HG02840 (cell line): Measurements from ENCODE around the gene TTLL12.

Source experiments
- ATAC-seq: cut with Tn5 transposase; IDR thresholded peaks from one replicate; pipeline ENCODE4 v1.9.1; 2021; ENCODE audit warnings: mild to moderate bottlenecking, moderate library complexity, moderate number of reproducible peaks; ENCODE audit not compliant: unreplicated experiment, low FRiP score

The TTLL12 gene

DNA sequence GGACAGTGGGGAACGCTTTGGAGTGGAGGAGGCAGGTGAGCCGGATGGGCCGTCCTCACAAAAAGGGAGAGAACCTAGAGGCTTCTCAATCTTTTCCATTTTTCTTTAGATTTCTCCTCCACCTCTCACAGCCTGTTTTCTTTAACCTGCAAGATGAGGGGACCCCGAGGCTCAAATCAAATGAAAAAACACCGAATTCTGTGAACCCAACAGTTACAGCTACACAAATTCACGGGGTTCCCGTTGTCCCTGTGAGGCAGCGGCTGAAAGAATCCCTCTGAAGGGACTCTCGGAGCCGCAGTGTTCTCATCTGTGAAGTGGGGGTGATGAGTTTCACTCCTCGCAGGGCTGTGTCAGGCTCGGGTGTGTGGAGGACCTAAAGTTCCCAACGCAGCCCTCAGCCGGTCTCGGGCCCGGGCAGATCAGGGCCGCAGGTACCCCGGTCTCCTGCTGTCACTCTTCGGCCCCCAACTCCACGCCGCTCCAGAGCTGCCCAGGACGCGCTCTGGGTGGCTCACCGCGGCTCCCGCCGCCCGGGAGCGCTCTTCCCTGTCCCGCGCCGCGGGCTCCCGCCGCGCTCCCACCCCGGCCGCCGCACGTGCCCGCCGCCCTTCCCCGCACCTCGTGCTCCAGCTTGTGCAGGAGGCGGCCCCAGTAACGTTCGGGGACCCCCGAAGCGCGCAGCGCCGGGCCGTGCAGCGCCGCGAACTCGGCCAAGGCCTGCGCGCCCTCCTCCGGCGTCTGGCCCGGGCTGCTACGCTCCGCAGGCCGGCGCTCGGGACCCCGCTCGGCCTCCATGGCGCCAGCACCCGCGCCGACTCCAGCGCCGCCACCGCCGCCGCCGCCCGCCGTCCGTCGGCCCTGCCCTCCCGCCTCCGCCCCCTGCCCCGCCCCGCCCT lies at the start of gene TTLL12:
Gene TTLL12 (minus strand): TSS at position 863 of the 899 bp plus-strand sequence. CDS start 65 bp downstream, at position 798.
- peak; percentile 42 for ATAC-seq

DNA sequence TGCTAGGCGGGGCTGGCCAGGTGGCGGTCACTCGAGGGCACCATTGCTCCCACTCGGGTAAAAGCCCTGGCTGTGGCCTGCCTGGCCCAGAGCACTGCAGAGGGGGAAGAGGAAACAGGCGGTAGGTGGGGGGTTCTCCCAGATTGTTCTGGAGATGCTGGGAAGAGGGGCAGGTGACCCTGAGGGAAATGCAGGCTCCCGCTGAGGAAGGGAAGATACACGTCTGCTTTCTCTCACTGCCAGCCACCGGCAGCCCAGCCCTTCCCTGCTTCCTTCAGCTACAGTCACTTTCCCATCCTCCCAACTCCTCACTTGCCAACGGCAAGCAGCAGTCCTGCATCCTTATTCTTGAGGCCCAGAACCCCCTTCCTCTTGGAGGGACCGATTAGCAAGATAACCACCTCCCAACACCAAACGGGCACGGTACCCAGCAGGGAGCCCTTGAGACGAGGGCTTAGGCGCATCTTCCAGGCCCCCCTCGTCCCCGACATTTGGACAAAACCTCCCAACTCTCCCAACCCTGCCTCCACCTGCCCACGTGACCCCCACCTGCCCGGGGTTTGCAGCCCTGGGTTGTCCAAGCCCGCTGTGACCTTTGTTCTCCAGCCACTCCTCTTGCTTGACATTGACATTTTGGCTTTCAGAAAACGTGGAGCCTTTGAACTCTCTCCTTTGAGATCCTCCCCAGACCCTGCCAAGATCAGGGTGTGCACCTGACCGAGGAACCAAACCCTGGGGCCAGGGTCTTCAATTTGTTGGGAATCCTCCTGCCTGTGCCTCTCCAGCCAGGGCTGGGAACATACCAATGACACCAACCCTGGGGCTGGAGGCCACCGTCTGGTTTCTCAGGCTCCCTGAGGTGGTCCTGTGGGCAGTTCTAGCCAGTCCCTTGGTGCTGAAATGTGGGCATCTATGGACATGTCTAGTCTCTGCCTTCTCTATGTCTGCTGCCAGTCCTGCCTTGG lies 48.8 kb upstream of the TTLL12 start:
- no peak for ATAC-seq

DNA sequence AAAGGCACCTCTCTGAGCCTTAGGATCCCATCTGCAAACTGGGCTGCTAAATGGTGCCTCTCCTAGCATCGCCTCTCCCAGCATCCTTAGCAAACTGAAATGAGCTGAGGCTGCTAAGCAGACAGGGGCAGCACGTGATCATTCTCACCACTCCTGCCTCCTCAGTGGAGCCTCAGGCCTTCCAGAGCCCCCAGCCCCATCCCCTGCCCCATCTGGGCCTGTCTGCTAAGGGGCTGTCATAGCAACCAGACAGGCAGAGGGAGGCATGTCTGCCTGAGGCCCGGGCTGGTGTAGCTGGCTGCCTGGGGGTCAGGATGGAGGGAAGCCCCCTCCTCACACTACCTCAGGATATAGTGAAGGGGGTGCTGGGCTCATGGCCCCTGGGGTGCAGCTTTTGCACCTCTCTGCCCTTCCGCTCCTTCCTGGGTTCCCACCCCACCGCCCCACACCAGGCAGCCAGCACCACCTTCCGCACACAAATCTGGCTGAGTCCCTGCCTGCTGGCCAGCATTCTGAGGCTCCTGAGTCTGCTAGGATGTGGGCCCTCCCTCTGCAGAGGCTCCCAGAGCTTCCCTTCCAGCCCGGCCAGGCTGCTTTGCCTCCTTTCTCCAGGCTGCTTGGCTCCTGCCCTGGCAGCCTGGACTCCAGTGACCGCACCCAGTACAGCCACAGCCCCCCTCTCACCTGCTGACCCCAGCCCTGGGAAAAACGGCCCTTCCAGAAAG lies 47.5 kb upstream of the TTLL12 start:
- no peak for ATAC-seq

DNA sequence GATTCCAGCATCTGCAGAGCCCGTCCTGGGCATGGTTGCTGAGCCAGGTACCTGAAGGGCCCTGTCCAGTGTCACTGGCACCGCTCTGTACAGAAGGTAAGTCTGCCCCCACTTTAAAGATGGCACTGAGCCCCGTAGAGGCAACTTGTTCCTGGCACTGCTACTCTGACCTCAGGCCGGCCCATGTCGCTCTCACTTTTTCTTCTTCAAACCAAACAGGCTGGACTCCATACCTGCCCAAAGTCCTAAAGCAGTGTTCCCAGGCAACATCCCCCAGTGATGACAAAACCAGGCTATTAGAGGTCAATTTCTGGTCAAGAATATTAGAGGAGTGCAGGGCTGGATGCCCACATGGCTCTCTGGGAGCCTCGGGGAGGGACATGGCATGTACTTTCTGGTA lies 46.6 kb upstream of the TTLL12 start:
- ATAC-seq, result no peak

DNA sequence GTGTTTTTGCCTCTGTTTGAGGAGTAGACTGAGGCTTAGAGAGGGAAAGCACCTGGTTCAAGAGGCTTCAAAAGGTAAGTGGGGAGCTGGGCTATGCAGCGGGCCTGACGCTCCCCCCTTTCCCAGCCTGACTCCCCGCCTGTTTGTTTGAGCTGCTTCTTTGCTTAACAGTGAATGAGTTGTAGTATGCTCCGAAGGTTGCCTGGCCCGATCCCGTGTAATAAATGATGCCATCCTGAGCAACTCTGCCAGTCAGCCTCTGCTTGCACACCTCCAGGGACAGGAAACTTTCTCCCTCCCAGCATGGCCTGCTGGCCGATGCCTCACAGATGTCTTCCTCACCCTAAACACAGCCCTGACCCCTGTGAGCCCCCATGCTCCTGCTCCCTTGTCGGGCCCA lies 45.5 kb upstream of the TTLL12 start:
- ATAC-seq, result no peak

DNA sequence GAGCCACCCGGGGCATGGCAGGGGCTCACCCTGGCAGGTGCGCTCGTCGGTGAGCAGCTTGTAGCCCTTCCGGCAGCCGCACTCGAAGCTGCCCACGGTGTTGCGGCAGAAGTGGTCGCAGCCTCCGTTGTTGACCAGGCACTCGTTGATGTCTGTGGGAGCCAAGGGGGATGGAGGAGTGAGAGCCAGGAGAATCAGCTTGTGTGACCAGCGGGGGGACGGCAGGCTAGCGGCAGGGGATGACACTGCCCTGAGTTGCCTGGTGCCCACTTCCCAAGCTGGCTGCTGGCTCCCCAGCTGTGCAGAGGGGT lies 44.7 kb upstream of the TTLL12 start:
- ATAC-seq, result no peak

DNA sequence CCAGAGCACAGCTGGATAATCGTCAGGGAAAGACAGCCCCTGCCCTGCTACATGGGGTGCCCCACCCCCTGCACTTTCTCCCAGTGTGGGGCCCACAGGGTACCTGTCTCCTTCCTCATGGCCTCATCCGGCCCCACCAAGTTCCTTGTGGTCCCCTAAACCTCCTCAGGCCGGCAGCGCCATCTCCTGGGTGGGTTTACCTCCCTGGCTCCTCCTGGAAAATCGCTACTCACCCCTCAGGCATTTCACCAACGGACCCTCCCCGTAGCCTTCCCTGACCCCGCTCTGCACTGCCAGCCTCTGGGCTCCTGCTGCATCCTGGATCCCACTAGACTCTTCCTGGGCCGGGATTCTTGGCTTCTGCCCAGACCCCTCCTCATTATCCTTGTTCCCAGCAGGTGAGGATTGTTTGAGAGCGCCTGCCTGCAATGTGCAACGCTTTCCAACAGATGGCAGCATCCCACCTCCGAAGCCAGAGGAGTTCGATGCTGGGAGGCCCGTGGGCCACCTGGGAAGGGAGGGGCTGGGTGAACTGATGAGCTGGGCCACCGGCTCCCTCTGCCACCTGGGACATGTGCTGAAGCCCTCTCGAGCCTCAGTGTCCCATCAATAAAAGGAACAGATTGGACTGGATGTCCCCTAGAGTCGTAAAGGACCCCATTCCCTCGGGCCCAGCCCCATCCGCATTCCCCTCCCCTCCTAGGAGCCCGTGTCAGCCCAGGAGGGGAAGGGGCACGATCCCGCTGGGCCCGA lies 44.2 kb upstream of the TTLL12 start:
- ATAC-seq, result no peak

DNA sequence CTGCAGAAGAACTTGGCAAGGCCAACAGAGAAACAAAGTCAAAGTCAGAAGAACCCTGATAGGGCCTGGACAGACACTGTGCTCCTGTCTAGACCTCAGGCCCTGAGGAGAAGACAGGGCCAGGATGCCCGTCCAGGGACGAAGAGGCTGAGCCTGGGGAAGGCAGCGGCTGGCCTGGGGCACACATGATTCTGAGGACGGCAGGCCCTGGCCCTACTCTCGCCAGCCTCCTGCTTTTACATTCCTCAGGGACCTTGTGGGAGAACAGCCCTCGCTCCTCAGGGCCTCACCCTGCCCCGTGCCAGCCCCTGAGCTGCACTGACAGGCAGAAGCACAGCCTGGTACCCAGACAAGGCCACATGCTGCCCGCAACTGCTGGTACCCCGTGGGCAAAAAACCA lies 43.6 kb upstream of the TTLL12 start:
- no peak for ATAC-seq

DNA sequence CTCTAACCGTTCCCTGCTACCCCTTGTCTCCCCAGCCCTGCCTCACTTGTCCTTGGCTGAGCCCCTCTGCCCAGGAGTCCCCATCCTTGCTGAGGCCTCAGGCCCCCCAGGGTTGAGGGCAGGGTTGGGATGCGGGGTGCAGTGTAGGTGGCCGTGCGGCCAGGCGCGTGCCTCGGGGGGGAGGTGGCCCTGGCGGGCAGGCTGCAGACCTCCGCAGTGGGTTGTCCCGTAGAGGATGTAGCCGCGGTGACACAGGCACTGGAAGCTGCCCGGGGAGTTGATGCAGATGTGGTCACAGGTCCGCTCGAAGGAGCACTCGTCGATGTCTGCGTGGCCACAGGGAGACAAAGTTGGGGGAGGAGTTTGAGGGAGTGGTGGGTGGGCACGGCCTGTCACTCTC lies 41.9 kb upstream of the TTLL12 start:
- ATAC-seq, result no peak

DNA sequence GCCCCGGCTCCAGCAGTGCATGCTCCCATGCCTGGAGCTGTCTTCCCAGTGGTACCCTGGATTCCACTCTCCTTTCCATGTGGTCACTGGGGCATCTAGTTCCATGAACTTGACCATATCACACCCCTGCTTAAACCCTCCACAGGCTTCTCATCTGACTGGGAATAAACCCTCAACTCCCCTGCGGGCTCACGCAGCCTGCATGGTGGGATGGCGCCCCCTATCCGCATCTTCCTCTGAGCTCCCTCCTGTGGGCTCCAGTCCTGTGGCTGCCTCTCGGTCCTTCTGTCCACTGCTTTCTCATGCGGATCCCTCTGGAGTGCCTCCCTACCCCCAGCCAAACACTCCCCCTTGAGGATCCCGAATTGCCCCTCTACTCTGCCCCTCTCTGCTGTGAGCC lies 41.4 kb upstream of the TTLL12 start:
- ATAC-seq, result no peak

DNA sequence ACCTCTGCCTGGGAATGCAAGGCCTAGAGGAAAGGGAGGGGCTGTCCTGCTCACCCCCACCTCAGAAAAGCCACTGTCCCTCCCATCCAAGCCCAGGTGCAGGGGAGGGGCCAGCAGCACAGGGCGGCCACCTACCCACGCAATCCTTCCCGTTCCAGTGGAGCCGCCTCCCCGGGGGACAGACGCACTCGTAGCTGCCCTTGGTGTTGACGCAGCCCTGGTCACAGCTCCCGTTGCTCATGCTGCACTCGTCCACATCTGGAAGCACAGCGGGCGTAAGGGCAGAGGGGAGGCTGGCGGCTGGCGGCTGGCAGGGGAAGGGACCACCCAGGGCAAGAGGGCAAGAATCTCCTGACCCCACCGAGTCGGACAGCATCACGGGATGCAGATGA lies 40.3 kb upstream of the TTLL12 start:
- no peak for ATAC-seq

DNA sequence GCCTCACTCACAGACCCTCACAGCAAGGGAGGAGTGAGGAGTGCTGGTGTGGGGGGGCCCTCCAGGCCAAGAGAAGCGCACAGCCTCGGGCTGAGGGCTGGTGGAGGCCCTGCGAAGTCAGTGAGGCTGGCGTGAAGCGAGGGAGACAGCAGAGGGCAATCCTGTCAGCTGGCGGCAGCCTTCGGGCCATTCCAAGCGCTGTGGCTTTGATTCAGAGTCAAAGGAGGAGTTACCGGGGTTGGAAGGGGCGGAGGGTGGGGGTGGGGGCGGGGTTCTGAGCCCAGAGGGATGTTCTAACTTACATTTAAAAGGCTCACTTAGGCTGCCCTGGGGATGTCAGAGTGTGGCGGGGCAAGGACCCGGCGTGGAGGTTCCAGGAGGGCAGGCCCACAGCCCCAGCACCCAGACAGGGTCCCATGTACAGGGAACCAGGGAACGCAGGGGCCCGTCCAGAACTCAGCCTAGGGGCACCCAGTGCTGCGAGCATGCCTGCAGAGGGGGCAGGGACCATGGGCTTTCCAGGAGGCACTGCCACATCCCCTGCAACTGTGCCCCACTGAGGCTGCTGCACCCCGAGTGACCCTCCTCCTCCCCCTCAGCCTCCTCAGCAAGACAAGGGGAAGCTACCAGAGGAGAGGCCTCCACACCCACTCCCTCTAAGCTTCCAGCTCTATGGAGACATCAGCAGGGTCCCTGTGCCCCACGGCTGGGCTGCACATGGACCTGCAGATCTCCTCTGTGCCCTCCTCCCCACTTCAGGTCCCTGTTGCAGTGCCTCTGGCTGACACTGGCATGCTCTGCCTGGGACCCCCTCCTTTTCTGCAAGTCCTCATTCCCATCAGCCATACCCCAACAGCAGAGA lies 39.7 kb upstream of the TTLL12 start:
- no peak for ATAC-seq

DNA sequence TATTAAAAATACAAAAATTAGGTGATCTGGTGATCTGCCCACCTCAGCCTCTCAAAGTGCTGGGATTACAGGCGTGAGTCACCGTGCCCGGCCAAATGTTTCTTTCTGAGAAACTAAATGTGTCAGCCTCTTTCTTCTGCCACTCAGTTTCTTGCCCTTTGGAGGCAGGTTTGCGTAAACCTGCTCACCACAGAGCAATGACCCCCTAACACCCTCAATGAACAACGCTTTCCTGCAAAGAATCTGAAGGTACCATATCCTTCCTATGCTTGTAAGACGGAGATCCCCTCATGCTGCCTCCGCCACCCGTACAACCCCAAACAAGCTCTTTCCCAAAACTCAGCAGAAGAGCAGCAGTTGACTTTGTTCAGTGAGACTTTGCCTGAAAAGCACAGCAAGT lies 38.7 kb upstream of the TTLL12 start:
- no peak for ATAC-seq

DNA sequence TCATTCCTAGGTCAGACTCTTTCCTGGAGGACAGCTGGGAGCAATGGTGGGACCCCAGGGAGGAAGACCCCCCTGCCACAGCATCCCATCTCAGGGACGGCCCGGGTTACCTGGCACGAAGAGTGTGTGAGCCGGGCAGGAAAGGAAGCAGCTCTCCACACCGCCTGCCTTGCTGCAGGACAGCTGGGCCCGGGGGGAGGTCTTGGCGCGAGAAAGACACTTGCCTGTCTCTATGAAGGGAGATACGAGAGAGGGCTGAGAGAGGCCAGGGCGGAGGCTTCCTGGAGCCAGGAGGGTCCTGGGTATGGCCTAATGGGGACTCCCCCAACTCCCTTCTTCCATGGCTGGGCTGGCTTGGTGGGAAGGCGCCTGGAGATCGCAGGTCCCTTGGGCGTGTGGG lies 36.1 kb upstream of the TTLL12 start:
- ATAC-seq, result no peak

DNA sequence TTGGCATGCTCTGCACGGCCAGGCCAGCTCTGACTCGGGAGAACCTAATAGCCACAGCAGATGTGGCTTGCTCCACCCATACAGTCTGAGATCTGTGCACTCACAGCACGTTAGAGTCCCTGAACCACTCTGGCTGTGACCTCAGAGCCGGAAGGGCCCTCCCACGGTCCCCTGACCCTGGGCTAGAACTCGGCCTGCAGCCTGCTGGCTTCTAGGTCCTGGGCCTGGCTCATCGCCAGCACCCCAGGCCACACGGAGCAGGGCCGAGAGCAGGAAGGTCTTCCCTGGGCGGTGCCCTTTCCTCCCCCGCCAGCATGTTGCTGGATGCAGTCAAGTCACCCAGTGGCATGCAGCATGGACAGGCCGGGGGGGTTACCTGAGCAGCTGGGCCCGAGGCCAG lies 35.3 kb upstream of the TTLL12 start:
- no peak for ATAC-seq

DNA sequence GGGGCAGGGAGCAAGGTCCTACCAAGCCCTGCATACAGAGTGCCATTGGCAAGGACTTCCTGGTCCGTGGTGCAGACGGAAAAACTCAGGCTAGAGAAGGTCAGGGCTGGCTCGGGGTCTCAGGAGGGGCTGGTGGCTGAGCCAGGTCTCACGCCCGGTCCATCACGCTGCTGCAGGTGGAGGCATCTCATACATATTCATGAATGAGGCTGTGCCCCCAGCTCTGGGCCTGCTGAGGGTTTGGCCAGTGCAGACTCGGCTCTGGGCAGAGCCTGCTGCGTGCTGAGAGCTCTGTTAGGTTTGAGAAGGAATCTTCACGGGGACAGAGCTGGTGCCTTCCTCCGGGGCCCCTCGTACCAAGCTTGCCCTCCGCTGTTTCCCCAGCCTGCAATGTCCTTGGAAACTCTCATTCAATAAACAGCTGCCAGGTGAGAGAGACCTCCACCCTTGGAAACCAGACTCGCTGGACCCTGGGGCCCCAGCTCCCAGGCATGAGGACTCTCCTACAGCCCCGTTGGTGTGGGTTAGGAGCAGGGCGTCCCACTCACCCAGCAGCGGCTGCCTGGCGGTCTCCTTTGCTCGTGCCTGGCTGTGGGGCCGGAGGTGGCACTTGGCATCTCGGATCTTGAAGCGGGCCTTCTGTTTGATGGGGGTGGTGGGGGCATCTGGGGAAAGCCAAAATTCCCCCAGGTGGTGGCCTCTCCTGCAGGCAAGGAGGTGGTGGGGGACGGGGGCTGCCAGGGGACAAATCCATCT lies 33.9 kb upstream of the TTLL12 start:
- ATAC-seq, result no peak

DNA sequence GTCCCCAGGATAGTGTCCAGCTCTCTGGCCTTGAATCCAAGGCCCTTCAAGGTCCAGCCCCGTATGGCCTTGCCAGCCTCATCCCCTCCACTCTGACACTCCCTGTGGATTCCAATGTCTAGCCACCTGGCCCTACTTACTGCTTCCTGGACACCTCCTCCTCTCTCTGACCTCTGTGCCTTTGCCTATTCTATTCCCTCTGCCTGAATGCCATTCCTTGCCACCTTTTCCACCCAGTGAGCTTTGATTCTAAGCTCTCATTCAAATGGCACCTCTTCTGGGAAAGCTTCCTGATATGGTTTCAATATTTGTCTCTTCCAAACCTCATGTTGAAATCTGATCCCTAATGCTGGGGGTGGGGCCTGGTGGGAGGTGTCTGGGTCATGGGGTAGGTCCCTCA lies 31.9 kb upstream of the TTLL12 start:
- ATAC-seq, result no peak

DNA sequence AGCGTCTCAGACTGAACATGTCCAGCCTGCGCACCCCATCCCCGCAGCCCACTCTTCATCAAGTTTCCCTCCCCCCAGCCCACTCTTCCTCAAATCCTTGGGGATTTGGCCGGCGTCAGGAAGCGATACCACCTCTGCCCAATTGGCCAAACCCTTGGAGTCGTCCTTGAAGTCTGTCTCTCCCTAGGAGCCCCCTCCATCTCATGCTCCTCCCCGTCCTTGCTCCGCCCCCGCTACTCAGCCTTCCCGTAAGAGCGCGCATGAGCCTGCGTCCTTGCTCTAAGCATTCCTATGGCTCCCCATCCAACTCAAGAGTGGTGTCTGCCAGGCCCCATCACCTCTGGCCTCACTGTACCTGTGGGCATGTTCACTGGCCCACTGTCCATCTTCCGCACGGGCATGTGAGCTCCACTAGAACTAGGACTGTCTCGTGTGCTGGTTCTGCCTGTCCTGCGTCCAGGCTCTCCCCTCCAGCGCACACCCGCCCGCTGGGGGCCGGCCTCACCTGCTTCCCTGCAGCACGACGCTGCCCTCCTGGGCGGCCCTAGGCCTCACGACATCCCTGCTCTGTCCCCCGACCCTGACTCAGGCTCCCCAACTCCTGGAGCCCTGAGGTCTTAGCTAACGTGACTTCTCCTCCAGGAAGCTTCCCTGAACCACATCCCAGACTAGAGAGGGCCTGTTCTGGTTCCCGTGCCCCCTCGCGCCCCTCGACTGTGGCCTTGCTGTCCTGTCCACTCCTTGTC lies 30.5 kb upstream of the TTLL12 start:
- no peak for ATAC-seq
